Brain microvascular endothelial cell (primary cell): ENCODE measurements around the gene C10orf53.

ENCODE experiments used
- DNase-seq: peaks from one replicate; pipeline ENCODE4 v3.0.0-alpha.2; 2020
- H3K27ac ChIP-seq: fragments of 250-450 bp; sonication (Bioruptor Pico); 2 replicates; pipeline ENCODE4 v1.5.1; 2020; ENCODE audit warnings: mild to moderate bottlenecking, moderate library complexity
- H3K27me3 ChIP-seq: fragments of 250-450 bp; sonication (Bioruptor Pico); replicated peaks from 2 replicates; pipeline ENCODE4 v1.5.1; 2020; ENCODE audit warnings: mild to moderate bottlenecking
- H3K36me3 ChIP-seq: fragments of 250-450 bp; sonication (Bioruptor Pico); replicated peaks from 2 replicates; pipeline ENCODE4 v1.5.1; 2020; ENCODE audit warnings: mild to moderate bottlenecking
- H3K4me3 ChIP-seq: 2 replicates; pipeline ENCODE4 v1.5.1; 2011; ENCODE audit warnings: low read depth, mild to moderate bottlenecking, control low read depth, low read length, moderate library complexity
- CTCF ChIP-seq: IDR thresholded peaks from 2 replicates; pipeline ENCODE4 v1.5.1; 2011; ENCODE audit warnings: low read depth, mild to moderate bottlenecking, moderate library complexity, low read length, control low read depth, inconsistent platforms; ENCODE audit errors: missing control alignments
- in situ Hi-C: cut with HindIII; loops from 2 replicates; pipeline ENCODE4 v1.10.0; 2017; ENCODE audit warnings: low sequenced_read_pairs, low pct_ligation_motif_present

Gene C10orf53

GRCh38 chr10:49647554-49647953, 31.9 kb upstream of the C10orf53 start:
- Histone ChIP-seq H3K36me3 (no peaks in the 10 kb centered on the region), H3K27me3 (no peaks in the 10 kb centered on the region), H3K27ac (no peak overlapping the region), H3K4me3 (no peak overlapping the region)
- no peak for TF ChIP-seq CTCF
- in situ Hi-C loops, result no loop called here
- DNase-seq, result no peak

GRCh38 chr10:49647985-49648795, 31.3 kb upstream of the C10orf53 start:
- Histone ChIP-seq H3K36me3 (no peaks in the 10 kb centered on the region), H3K27me3 (no peaks in the 10 kb centered on the region), H3K4me3 (no peak overlapping the region), H3K27ac (no peak overlapping the region)
- no peak for DNase-seq
- TF ChIP-seq CTCF, result no peak
- in situ Hi-C loops, result no loop called here

GRCh38 chr10:49649294-49649693, 30.2 kb upstream of the C10orf53 start:
- H3K27ac ChIP-seq, result no peak overlapping the region
- in situ Hi-C loops, result no loop called here
- DNase-seq, result peak; percentile 14
- no peak for TF ChIP-seq CTCF
- H3K27me3 ChIP-seq, result no peaks in the 10 kb centered on the region
- H3K4me3 ChIP-seq, result no peak overlapping the region
- no peaks in the 10 kb centered on the region for H3K36me3 ChIP-seq

- Histone ChIP-seq H3K27ac (no peak overlapping the region), H3K27me3 (no peaks in the 10 kb centered on the region), H3K36me3 (no peaks in the 10 kb centered on the region), H3K4me3 (no peak overlapping the region)
- in situ Hi-C loops, result no loop called here
- no peak for TF ChIP-seq CTCF
- no peak for DNase-seq
Measured at GRCh38 chr10:49649936-49650723, 29.3 kb upstream of the C10orf53 start.

GRCh38 chr10:49650724-49651034, 28.8 kb upstream of the C10orf53 start:
- no peak for DNase-seq
- H3K27ac ChIP-seq, result no peak overlapping the region
- no peak for TF ChIP-seq CTCF
- no peaks in the 10 kb centered on the region for H3K36me3 ChIP-seq
- no peaks in the 10 kb centered on the region for H3K27me3 ChIP-seq
- H3K4me3 ChIP-seq, result no peak overlapping the region
- in situ Hi-C loops, result no loop called here
